Neural progenitor cell (in vitro differentiated cells): ENCODE data around the gene PKNOX2. TPM values are rescaled to one million over a fixed set of nuclear protein-coding genes. Genes with fewer than 3 reads are reported as not detected.
A peak's percentile ranks its signal among the peaks of the same experiment; 100 is the strongest.

ENCODE experiments used
- DNase-seq: peaks from one replicate; pipeline ENCODE4 v3.0.0-alpha.2; 2016; ENCODE audit warnings: low spot score
- H2AFZ ChIP-seq: fragments of 200-600 bp; sonication (generic); replicated peaks from 2 replicates; pipeline ENCODE4 v1.6.1; 2016; ENCODE audit warnings: antibody characterized with exemption
- H3F3A ChIP-seq: fragments of 200-600 bp; sonication (generic); 2 replicates; pipeline ENCODE4 v1.6.1; 2016; ENCODE audit warnings: antibody characterized with exemption, low read depth
- H3K27ac ChIP-seq: fragments of 200-600 bp; sonication (generic); 2 replicates; pipeline ENCODE4 v1.5.1; 2016; ENCODE audit warnings: mild to moderate bottlenecking
- H3K27me3 ChIP-seq: fragments of 200-600 bp; sonication (generic); 2 replicates; pipeline ENCODE4 v1.6.1; 2016; ENCODE audit warnings: mild to moderate bottlenecking, moderate library complexity
- H3K36me3 ChIP-seq: fragments of 200-600 bp; sonication (generic); 2 replicates; pipeline ENCODE4 v1.5.1; 2016
- H3K4me1 ChIP-seq: fragments of 200-600 bp; sonication (generic); 2 replicates; pipeline ENCODE4 v1.6.1; 2016; ENCODE audit warnings: mixed run types
- H3K4me2 ChIP-seq: fragments of 200-600 bp; sonication (generic); 2 replicates; pipeline ENCODE4 v1.6.1; 2016
- H3K4me3 ChIP-seq: fragments of 200-600 bp; sonication (generic); 2 replicates; pipeline ENCODE4 v1.5.1; 2016
- H3K79me2 ChIP-seq: fragments of 200-600 bp; sonication (generic); 2 replicates; pipeline ENCODE4 v1.6.1; 2016; ENCODE audit warnings: low read depth
- H3K9ac ChIP-seq: fragments of 200-600 bp; sonication (generic); 2 replicates; pipeline ENCODE4 v1.6.1; 2016
- H3K9me3 ChIP-seq: fragments of 200-600 bp; sonication (generic); 2 replicates; pipeline ENCODE4 v1.5.1; 2016; ENCODE audit warnings: low read depth
- H4K20me1 ChIP-seq: fragments of 200-600 bp; sonication (generic); 2 replicates; pipeline ENCODE4 v1.6.1; 2016; ENCODE audit warnings: low read depth
- H3K27ac Mint-ChIP-seq: 3 replicates; pipeline ENCODE4 v1.8.0; 2021; ENCODE audit warnings: mixed read lengths
- H3K27me3 Mint-ChIP-seq: 2 replicates; pipeline ENCODE4 v1.8.0; 2022; ENCODE audit warnings: low read depth, mild to moderate bottlenecking, inconsistent platforms, moderate library complexity, mixed read lengths; ENCODE audit not compliant: insufficient read depth
- H3K36me3 Mint-ChIP-seq: 3 replicates; pipeline ENCODE4 v1.8.0; 2021; ENCODE audit warnings: mixed read lengths
- H3K4me1 Mint-ChIP-seq: 3 replicates; pipeline ENCODE4 v1.8.0; 2021; ENCODE audit warnings: mixed read lengths
- H3K4me3 Mint-ChIP-seq: 3 replicates; pipeline ENCODE4 v1.8.0; 2021; ENCODE audit warnings: mild to moderate bottlenecking, moderate library complexity, mixed read lengths
- H3K9me3 Mint-ChIP-seq: 3 replicates; pipeline ENCODE4 v1.8.0; 2020; ENCODE audit warnings: mixed read lengths
- EZH2 ChIP-seq: fragments of 200-600 bp; sonication (generic); IDR thresholded peaks from 2 replicates; pipeline ENCODE4 v1.6.1; 2017; ENCODE audit warnings: antibody characterized with exemption, mild to moderate bottlenecking, moderate library complexity
- EZH2phosphoT487 ChIP-seq: fragments of 200-600 bp; sonication (generic); IDR thresholded peaks from 2 replicates; pipeline ENCODE4 v1.6.1; 2017; ENCODE audit warnings: antibody characterized with exemption
- total RNA-seq: library from RNA; depleted of rRNA; stranded (reverse); fragments of >200 nt; gene quantifications from 2 replicates; pipeline ENCODE4 v1.2.3, GENCODE V29; 2015; ENCODE audit warnings: low replicate concordance
- TF ChIP-seq, protein P1 (sequence below): fragments of 200-600 bp; sonication (generic); IDR thresholded peaks from 2 replicates; pipeline ENCODE4 v1.5.1; 2017; ENCODE audit warnings: antibody characterized with exemption, mild to moderate bottlenecking

Gene PKNOX2
- total RNA-seq, 1 donor from 2014 or later = 4.3 TPM

DNA sequence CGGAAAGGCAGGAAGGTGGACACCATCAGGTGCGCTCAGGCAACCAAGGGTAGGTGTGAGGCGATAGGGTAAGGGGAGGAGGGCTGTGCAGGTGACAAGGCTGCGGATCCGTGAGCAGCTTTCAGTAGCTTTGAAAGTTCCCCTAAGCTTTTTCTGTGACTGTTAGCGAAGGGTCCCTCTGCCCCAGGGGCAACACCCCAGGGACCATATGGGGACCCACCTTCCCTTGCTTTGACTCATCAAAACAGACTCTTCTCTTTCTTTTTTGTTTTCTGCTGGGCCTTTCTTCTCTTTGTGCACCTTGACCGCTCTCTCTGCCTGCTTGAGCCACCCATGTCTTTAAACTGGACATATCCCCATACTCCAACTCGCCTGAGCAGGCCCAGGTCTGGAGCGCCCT is 194.6 kb downstream of the PKNOX2 start:
- Histone ChIP-seq H3K4me1 (peaks cover 26% of the 10 kb centered on the region), H3K4me3 (no peak overlapping the region), H3K27ac (no peak overlapping the region), H3K4me2 (no peak overlapping the region), H3K36me3 (no peaks in the 10 kb centered on the region), H3K9ac (no peak overlapping the region), H3K27me3 (no peaks in the 10 kb centered on the region), H3K79me2 (no peaks in the 10 kb centered on the region), H3F3A (peaks cover 28% of the 10 kb centered on the region), H3K9me3 (no peaks in the 10 kb centered on the region), H2AFZ (no peak overlapping the region), H4K20me1 (peaks cover 6% of the 10 kb centered on the region)
- peaks cover 46% of the 10 kb centered on the region for H3K36me3 Mint-ChIP-seq
- H3K4me1 Mint-ChIP-seq = peaks cover 58% of the 10 kb centered on the region
- H3K27me3 Mint-ChIP-seq = peaks cover 5% of the 10 kb centered on the region
- DNase-seq = no peak
- peak overlapping the region; percentile 33 for H3K4me3 Mint-ChIP-seq
- TF ChIP-seq EZH2 (no peak), EZH2phosphoT487 (no peak)
- TF ChIP-seq, protein P1, sequence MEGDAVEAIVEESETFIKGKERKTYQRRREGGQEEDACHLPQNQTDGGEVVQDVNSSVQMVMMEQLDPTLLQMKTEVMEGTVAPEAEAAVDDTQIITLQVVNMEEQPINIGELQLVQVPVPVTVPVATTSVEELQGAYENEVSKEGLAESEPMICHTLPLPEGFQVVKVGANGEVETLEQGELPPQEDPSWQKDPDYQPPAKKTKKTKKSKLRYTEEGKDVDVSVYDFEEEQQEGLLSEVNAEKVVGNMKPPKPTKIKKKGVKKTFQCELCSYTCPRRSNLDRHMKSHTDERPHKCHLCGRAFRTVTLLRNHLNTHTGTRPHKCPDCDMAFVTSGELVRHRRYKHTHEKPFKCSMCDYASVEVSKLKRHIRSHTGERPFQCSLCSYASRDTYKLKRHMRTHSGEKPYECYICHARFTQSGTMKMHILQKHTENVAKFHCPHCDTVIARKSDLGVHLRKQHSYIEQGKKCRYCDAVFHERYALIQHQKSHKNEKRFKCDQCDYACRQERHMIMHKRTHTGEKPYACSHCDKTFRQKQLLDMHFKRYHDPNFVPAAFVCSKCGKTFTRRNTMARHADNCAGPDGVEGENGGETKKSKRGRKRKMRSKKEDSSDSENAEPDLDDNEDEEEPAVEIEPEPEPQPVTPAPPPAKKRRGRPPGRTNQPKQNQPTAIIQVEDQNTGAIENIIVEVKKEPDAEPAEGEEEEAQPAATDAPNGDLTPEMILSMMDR = no peak
- peak overlapping the region; percentile 81 for H3K27ac Mint-ChIP-seq
- H3K9me3 Mint-ChIP-seq = peaks cover 3% of the 10 kb centered on the region

DNA sequence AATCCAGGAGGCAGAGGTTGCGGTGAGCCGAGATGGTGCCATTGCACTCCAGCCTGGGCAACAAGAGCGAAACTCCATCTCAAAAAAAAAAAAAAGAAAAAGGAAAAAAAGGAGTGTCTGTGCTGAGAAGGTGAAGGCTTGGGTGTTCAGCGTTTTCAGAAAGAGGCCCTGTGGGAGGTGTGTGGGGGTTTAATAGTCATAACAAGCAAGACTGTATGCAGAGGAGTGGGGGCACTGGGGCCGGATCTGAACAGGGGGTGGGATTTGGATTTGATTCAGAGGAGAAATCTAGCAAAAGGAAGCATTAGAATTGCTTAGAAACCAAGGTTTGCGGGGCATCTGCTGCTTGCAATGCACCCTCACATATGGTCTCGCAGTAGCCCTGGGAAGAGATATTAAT is 195.5 kb downstream of the PKNOX2 start:
- Mint-ChIP-seq H3K27me3 (peaks cover 5% of the 10 kb centered on the region), H3K4me1 (peaks cover 62% of the 10 kb centered on the region), H3K4me3 (no peak overlapping the region), H3K27ac (peak overlapping the region; percentile 39), H3K9me3 (peaks cover 3% of the 10 kb centered on the region), H3K36me3 (peaks cover 51% of the 10 kb centered on the region)
- Histone ChIP-seq H3K4me1 (peaks cover 22% of the 10 kb centered on the region), H3K27me3 (no peaks in the 10 kb centered on the region), H3K9ac (no peak overlapping the region), H3K4me3 (no peak overlapping the region), H2AFZ (no peak overlapping the region), H3K4me2 (no peak overlapping the region), H3K79me2 (no peaks in the 10 kb centered on the region), H4K20me1 (peaks cover 6% of the 10 kb centered on the region), H3F3A (peaks cover 28% of the 10 kb centered on the region), H3K9me3 (no peaks in the 10 kb centered on the region), H3K36me3 (no peaks in the 10 kb centered on the region), H3K27ac (no peak overlapping the region)
- no peak for DNase-seq
- TF ChIP-seq EZH2phosphoT487 = no peak
- TF ChIP-seq EZH2 = no peak
- TF ChIP-seq, protein P1 = no peak

DNA sequence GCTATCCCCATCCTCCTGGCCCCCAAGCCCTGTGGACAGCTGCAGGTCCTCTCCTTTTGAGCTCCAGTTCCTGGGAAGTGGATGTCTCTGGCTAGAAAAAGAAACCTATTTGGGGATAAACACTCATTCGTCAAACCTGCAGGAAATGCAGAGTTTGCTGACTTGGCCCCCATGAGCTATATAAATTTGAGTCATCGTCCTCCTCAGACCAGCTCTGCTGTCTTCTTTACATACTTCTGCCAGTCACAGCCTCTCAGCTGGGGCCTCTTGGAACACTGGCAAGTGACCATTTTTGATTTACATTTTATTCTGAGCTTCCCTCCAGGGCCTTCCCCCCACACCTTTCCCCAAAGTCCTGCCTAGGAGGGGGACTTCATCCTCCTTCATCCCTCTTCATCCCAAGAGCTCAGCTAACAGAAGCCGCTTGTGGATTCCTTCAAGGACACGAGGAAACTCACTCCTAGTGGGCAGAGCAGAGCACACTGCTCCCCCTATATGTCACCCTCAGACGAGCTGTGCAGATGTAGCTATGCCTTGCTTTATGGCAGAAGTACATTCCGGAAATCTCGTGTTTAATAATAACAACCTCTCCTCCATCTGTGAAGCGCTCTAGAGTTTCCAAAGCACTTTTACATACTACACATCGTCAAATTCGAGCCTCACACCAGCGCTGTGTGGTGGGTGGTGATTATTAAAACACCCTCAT is 199.7 kb downstream of the PKNOX2 start:
- H3K27me3 Mint-ChIP-seq = peaks cover 5% of the 10 kb centered on the region
- no peaks in the 10 kb centered on the region for H3F3A ChIP-seq
- H3K9me3 Mint-ChIP-seq = peaks cover 3% of the 10 kb centered on the region
- no peak overlapping the region for H3K9ac ChIP-seq
- H3K4me3 ChIP-seq = no peak overlapping the region
- no peaks in the 10 kb centered on the region for H3K9me3 ChIP-seq
- H3K4me2 ChIP-seq = no peak overlapping the region
- H3K4me1 Mint-ChIP-seq = peaks cover 36% of the 10 kb centered on the region
- H3K36me3 Mint-ChIP-seq = peaks cover 47% of the 10 kb centered on the region
- TF ChIP-seq, protein P1 = peak; percentile 19
- no peak for TF ChIP-seq EZH2
- H3K79me2 ChIP-seq = no peaks in the 10 kb centered on the region
- H3K4me1 ChIP-seq = no peaks in the 10 kb centered on the region
- no peaks in the 10 kb centered on the region for H4K20me1 ChIP-seq
- H3K27ac ChIP-seq = no peak overlapping the region
- peak overlapping the region; percentile 11 for H3K4me3 Mint-ChIP-seq
- peaks cover 10% of the 10 kb centered on the region for H3K27me3 ChIP-seq
- no peak overlapping the region for H2AFZ ChIP-seq
- no peak overlapping the region for H3K27ac Mint-ChIP-seq
- DNase-seq = no peak
- H3K36me3 ChIP-seq = no peaks in the 10 kb centered on the region
